GM23248 (cell line): Measurements from ENCODE around the gene LPP. TPM values are rescaled to one million over a fixed set of nuclear protein-coding genes. Genes with fewer than 3 reads are reported as not detected.

Source experiments
- DNase-seq: peaks from one replicate; pipeline ENCODE4 v3.0.0-alpha.2; 2015
- H2AFZ ChIP-seq: fragments of 200-600 bp; sonication (generic); 2 replicates; pipeline ENCODE4 v1.6.1; 2016; ENCODE audit warnings: antibody characterized with exemption
- H3F3A ChIP-seq: fragments of 200-600 bp; sonication (generic); 2 replicates; pipeline ENCODE4 v1.6.1; 2016; ENCODE audit warnings: mild to moderate bottlenecking, antibody characterized with exemption, mixed run types; ENCODE audit not compliant: insufficient read depth
- H3K27ac ChIP-seq: fragments of 200-600 bp; sonication (generic); 2 replicates; pipeline ENCODE4 v1.5.1; 2016; ENCODE audit warnings: mild to moderate bottlenecking
- H3K27me3 ChIP-seq: fragments of 200-600 bp; sonication (generic); replicated peaks from 2 replicates; pipeline ENCODE4 v1.6.1; 2016; ENCODE audit warnings: mild to moderate bottlenecking; ENCODE audit not compliant: insufficient read depth
- H3K36me3 ChIP-seq: fragments of 200-600 bp; sonication (generic); 2 replicates; pipeline ENCODE4 v1.6.1; 2016; ENCODE audit warnings: low read depth, mild to moderate bottlenecking
- H3K4me1 ChIP-seq: fragments of 200-600 bp; sonication (generic); 2 replicates; pipeline ENCODE4 v1.6.1; 2016; ENCODE audit warnings: mild to moderate bottlenecking; ENCODE audit not compliant: insufficient read depth
- H3K4me2 ChIP-seq: fragments of 200-600 bp; sonication (generic); one replicate; pipeline ENCODE4 v1.6.1; 2016; ENCODE audit warnings: mild to moderate bottlenecking; ENCODE audit not compliant: unreplicated experiment
- H3K4me3 ChIP-seq: fragments of 200-600 bp; sonication (generic); 2 replicates; pipeline ENCODE4 v1.5.1; 2016; ENCODE audit warnings: mild to moderate bottlenecking
- H3K79me2 ChIP-seq: fragments of 200-600 bp; sonication (generic); 2 replicates; pipeline ENCODE4 v1.6.1; 2016; ENCODE audit warnings: mild to moderate bottlenecking; ENCODE audit not compliant: insufficient read depth
- H3K9ac ChIP-seq: fragments of 200-600 bp; sonication (generic); 2 replicates; pipeline ENCODE4 v1.6.1; 2016; ENCODE audit warnings: mild to moderate bottlenecking
- H3K9me2 ChIP-seq: fragments of 200-600 bp; sonication (generic); 2 replicates; pipeline ENCODE4 v1.6.1; 2016; ENCODE audit warnings: mixed run types, mild to moderate bottlenecking, moderate library complexity; ENCODE audit not compliant: insufficient read depth
- H3K9me3 ChIP-seq: fragments of 200-600 bp; sonication (generic); one replicate; pipeline ENCODE4 v1.6.1; 2017; ENCODE audit warnings: low read depth
- H4K20me1 ChIP-seq: fragments of 200-600 bp; sonication (generic); 2 replicates; pipeline ENCODE4 v1.6.0; 2016; ENCODE audit not compliant: insufficient read depth
- EZH2 ChIP-seq: fragments of 200-600 bp; sonication (generic); IDR thresholded peaks from 2 replicates; pipeline ENCODE4 v1.6.1; 2018; ENCODE audit warnings: antibody characterized with exemption, mild to moderate bottlenecking; ENCODE audit not compliant: insufficient read depth, poor library complexity, severe bottlenecking
- EZH2phosphoT487 ChIP-seq: fragments of 200-600 bp; sonication (generic); IDR thresholded peaks from 2 replicates; pipeline ENCODE4 v1.6.1; 2018; ENCODE audit warnings: antibody characterized with exemption, moderate library complexity, mild to moderate bottlenecking, low read depth; ENCODE audit not compliant: insufficient read depth
- WGBS, 2 experiments: methylation state at CpG; one replicate each; pipeline ENCODE4 v1.1.6; 2015 to 2017; ENCODE audit warnings: low lambda C conversion rate in 2 of 2, low coverage in 1 of 2; ENCODE audit errors: missing lambda C conversion rate in 2 of 2; 5-methylcytosine and 5-hydroxymethylcytosine counted together
- in situ Hi-C: fragments of 300-500 bp; cut with MboI; formaldehyde crosslinking; loops from 2 replicates; pipeline ENCODE4 v1.15.0; 2020
- polyA plus RNA-seq: library from polyadenylated mRNA; unstranded; fragments of >200 nt; fragmentation: Nextera tagmentation; extraction: Ambion mirVana; gene quantifications from 2 replicates; pipeline ENCODE4 v1.2.1, GENCODE V29; 2016
- total RNA-seq: library from RNA; depleted of rRNA; stranded (reverse); fragments of >200 nt; shearing (Covaris generic); gene quantifications from 2 replicates; pipeline ENCODE4 v1.2.3, GENCODE V29; 2014

Gene LPP
- total and polyA plus RNA-seq, 2 experiments from 2014 or later: 42.8 to 61.7 TPM

- peaks cover 76% of the 10 kb centered on the region for H3K79me2 ChIP-seq
- H3K9ac ChIP-seq: no peak overlapping the region
- H4K20me1 ChIP-seq: no peaks in the 10 kb centered on the region
- 97 to 98% methylated on average over 5 of the region's 5 CpGs for WGBS, 2 experiments
- no peaks in the 10 kb centered on the region for H3K4me1 ChIP-seq
- no peak for DNase-seq
- no peaks in the 10 kb centered on the region for H3K36me3 ChIP-seq
- no peaks in the 10 kb centered on the region for H3K9me2 ChIP-seq
- no peak overlapping the region for H2AFZ ChIP-seq
- no peaks in the 10 kb centered on the region for H3F3A ChIP-seq
- H3K27me3 ChIP-seq: no peaks in the 10 kb centered on the region
- in situ Hi-C loops: no loop called here
- TF ChIP-seq EZH2 (no peak), EZH2phosphoT487 (no peak)
- H3K4me3 ChIP-seq: no peak overlapping the region
- no peaks in the 10 kb centered on the region for H3K9me3 ChIP-seq
- no peak overlapping the region for H3K27ac ChIP-seq
- no peak overlapping the region for H3K4me2 ChIP-seq
These were observed 99.3 kb downstream of the LPP start for GRCh38 chr3:188253123-188253793.

GRCh38 chr3:188253800-188254452, 100.0 kb downstream of the LPP start:
- Histone ChIP-seq H3K27ac (no peak overlapping the region), H3K9ac (no peak overlapping the region), H3K4me2 (no peak overlapping the region), H3K4me3 (no peak overlapping the region), H3K9me2 (no peaks in the 10 kb centered on the region), H3K27me3 (no peaks in the 10 kb centered on the region), H2AFZ (no peak overlapping the region), H3K9me3 (no peaks in the 10 kb centered on the region), H4K20me1 (no peaks in the 10 kb centered on the region), H3F3A (no peaks in the 10 kb centered on the region), H3K4me1 (no peaks in the 10 kb centered on the region), H3K79me2 (peaks cover 78% of the 10 kb centered on the region), H3K36me3 (no peaks in the 10 kb centered on the region)
- no peak for TF ChIP-seq EZH2
- TF ChIP-seq EZH2phosphoT487: no peak
- in situ Hi-C loops: no loop called here
- 96 to 100% methylated on average over 2 of the region's 2 CpGs for WGBS, 2 experiments
- DNase-seq: no peak

GRCh38 chr3:188254520-188255070, 100.6 kb downstream of the LPP start:
- H3K9ac ChIP-seq: no peak overlapping the region
- in situ Hi-C loops: no loop called here
- H3F3A ChIP-seq: no peaks in the 10 kb centered on the region
- no peaks in the 10 kb centered on the region for H3K27me3 ChIP-seq
- DNase-seq: no peak
- H3K36me3 ChIP-seq: no peaks in the 10 kb centered on the region
- TF ChIP-seq EZH2: no peak
- TF ChIP-seq EZH2phosphoT487: no peak
- peaks cover 82% of the 10 kb centered on the region for H3K79me2 ChIP-seq
- no peaks in the 10 kb centered on the region for H3K4me1 ChIP-seq
- H3K27ac ChIP-seq: no peak overlapping the region
- H3K4me2 ChIP-seq: no peak overlapping the region
- H2AFZ ChIP-seq: no peak overlapping the region
- 85 to 92% methylated on average over 5 of the region's 5 CpGs for WGBS, 2 experiments
- H3K9me2 ChIP-seq: no peaks in the 10 kb centered on the region
- no peaks in the 10 kb centered on the region for H3K9me3 ChIP-seq
- H4K20me1 ChIP-seq: no peaks in the 10 kb centered on the region
- no peak overlapping the region for H3K4me3 ChIP-seq

- peaks cover 87% of the 10 kb centered on the region for H3K79me2 ChIP-seq
- no peaks in the 10 kb centered on the region for H3F3A ChIP-seq
- H3K36me3 ChIP-seq: no peaks in the 10 kb centered on the region
- in situ Hi-C loops: no loop called here
- TF ChIP-seq EZH2phosphoT487 (no peak), EZH2 (no peak)
- no peak overlapping the region for H3K9ac ChIP-seq
- H3K27me3 ChIP-seq: no peaks in the 10 kb centered on the region
- H4K20me1 ChIP-seq: no peaks in the 10 kb centered on the region
- WGBS, 2 experiments: 98 to 100% methylated on average over 2 of the region's 2 CpGs
- no peak for DNase-seq
- H3K9me3 ChIP-seq: no peaks in the 10 kb centered on the region
- no peaks in the 10 kb centered on the region for H3K9me2 ChIP-seq
- H3K4me3 ChIP-seq: no peak overlapping the region
- no peak overlapping the region for H2AFZ ChIP-seq
- no peak overlapping the region for H3K27ac ChIP-seq
- no peaks in the 10 kb centered on the region for H3K4me1 ChIP-seq
- no peak overlapping the region for H3K4me2 ChIP-seq
These were observed 101.2 kb downstream of the LPP start for GRCh38 chr3:188255190-188255589.
